ENCODE results near the gene MAPKAPK5. TPM values are rescaled to one million over a fixed set of nuclear protein-coding genes. Genes with fewer than 3 reads are reported as not detected.

Gene MAPKAPK5
- total and polyA plus RNA-seq, 10 of the 15 experiments (the other 5 are each of a cell fraction or from before 2014, with no cell fraction given) = 12.6 to 54.3 (median 41.5) TPM

DNA sequence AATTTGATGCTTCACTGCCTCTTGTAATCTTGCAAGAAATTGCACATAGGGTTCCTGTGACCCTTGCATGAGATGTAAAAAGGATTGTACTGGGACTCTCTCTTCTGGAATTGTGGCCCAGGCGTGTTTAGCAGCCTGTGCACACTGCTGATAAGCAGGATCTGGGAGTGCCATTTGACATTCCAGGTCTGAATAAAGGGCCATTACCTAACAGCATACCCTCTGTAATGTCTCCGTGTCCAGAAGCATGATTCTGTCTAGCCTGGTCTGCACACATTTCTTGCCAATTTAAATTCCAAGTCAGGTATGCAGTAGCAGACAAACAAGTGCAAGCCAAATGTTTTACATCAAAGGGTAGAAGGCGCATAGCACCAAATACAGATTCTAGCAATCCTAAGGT, 18.1 kb upstream of the MAPKAPK5 start:
- Histone ChIP-seq H3K4me1 (ENCODE audit: control insufficient read depth, insufficient read depth, low read length) (no peaks in the 10 kb centered on the region), H3K36me3 (ENCODE audit: control insufficient read depth in 2 of 2, insufficient read depth in 2 of 2, low read length in 1 of 2) (no peaks in the 10 kb centered on the region), H3K4me3 (no peak overlapping the region), H3K4me2 (ENCODE audit: control insufficient read depth, insufficient read depth) (no peak overlapping the region), H3K27me3 (replicated peaks in 1 of 2; ENCODE audit: control insufficient read depth in 2 of 2, insufficient read depth in 2 of 2, low read length in 1 of 2) (peaks cover 0 to 2% of the 10 kb centered on the region in 2 experiments; a peak in 1 of 4 replicates), H4K20me1 (ENCODE audit: control insufficient read depth, insufficient read depth) (no peaks in the 10 kb centered on the region), H2AFZ (ENCODE audit: control insufficient read depth, low read depth, low read length) (no peak overlapping the region), H3K9me3 (replicated peaks; ENCODE audit: control insufficient read depth, insufficient read depth, low read length) (no peaks in the 10 kb centered on the region), H3K27ac (ENCODE audit: control insufficient read depth, insufficient read depth) (no peak overlapping the region), H3K9ac (ENCODE audit: control insufficient read depth, insufficient read depth, low read length) (no peak overlapping the region), H3K79me2 (ENCODE audit: control insufficient read depth, insufficient read depth, low read length) (no peaks in the 10 kb centered on the region)
- ChIA-PET POLR2A (no interaction called here), SMC1A (ENCODE audit: uncharacterized antibody, unreplicated experiment) (interaction anchor here (2.0 kb wide), 1 partner anchor 11 kb away, joined by 7 read pairs; no protein-coding TSS in a partner anchor), CTCF (interaction anchor here (1.1 kb wide), 1 partner anchor 564 kb away, joined by 3 read pairs; no protein-coding TSS in a partner anchor), RAD21 (ENCODE audit: unreplicated experiment) (no interaction called here)
- intact Hi-C loops (cut with micrococcal nuclease; ENCODE audit: unreplicated experiment) = no loop called here
- DNase-seq (ENCODE audit: low read depth, low spot score) = no peak
- FAIRE-seq = no peak
- 38% methylated on average over 3 of the region's 3 CpGs for WGBS (ENCODE audit: insufficient coverage, insufficient replicate concordance, low lambda C conversion rate, missing lambda C conversion rate)
- no TSS peak for BruUV-seq (replicated peaks)
- TF ChIP-seq MYB (IDR thresholded peaks at IDR 0.05; ENCODE audit: borderline replicate concordance, low read depth, low read length) (no peak), HCFC1 (IDR thresholded peaks at IDR 0.05; ENCODE audit: low read length) (no peak), CREM (IDR thresholded peaks at IDR 0.05; ENCODE audit: low read depth) (no peak), REST (IDR thresholded peaks at IDR 0.05; ENCODE audit: low read depth, low read length) (no peak), RB1 (IDR thresholded peaks at IDR 0.05; ENCODE audit: borderline replicate concordance) (no peak), SREBF1 (IDR thresholded peaks at IDR 0.05; ENCODE audit: low read length) (no peak), WRNIP1 (IDR thresholded peaks at IDR 0.05; ENCODE audit: borderline replicate concordance, low read depth, low read length) (no peak), SPI1 (IDR thresholded peaks at IDR 0.05; ENCODE audit: borderline replicate concordance, insufficient read depth, low read depth, low read length) (no peak)
- TF ChIP-seq, protein P1, sequence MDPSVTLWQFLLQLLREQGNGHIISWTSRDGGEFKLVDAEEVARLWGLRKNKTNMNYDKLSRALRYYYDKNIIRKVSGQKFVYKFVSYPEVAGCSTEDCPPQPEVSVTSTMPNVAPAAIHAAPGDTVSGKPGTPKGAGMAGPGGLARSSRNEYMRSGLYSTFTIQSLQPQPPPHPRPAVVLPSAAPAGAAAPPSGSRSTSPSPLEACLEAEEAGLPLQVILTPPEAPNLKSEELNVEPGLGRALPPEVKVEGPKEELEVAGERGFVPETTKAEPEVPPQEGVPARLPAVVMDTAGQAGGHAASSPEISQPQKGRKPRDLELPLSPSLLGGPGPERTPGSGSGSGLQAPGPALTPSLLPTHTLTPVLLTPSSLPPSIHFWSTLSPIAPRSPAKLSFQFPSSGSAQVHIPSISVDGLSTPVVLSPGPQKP (IDR thresholded peaks at IDR 0.05; ENCODE audit: low read depth, low read length) = no peak
- in situ Hi-C loops (cut with MboI) = no loop called here
- no peak for ATAC-seq
